GM12878 (cell line): ENCODE measurements around the gene ISG20.

Experiments
- BCL3 ChIP-seq: IDR thresholded peaks from 2 replicates; pipeline ENCODE4 v1.6.1; 2011; ENCODE audit warnings: borderline replicate concordance, low read depth, mild to moderate bottlenecking, moderate library complexity, low read length; ENCODE audit not compliant: insufficient read depth, poor library complexity, severe bottlenecking
- CTCF ChIP-seq, 3 experiments: IDR thresholded peaks in 2 of 3; conservative IDR thresholded peaks in 1 of 3; 2 replicates each; pipeline ENCODE4 v1.5.1; 2011; ENCODE audit warnings: low read depth in 3 of 3, low read length in 3 of 3, mild to moderate bottlenecking in 3 of 3, control low read depth in 2 of 3, moderate library complexity in 2 of 3, inconsistent platforms in 1 of 3, mixed read lengths in 1 of 3; ENCODE audit not compliant: control insufficient read depth in 2 of 3, insufficient read depth in 1 of 3; ENCODE audit errors: extremely low read depth in 1 of 3
- TARDBP ChIP-seq: IDR thresholded peaks from 2 replicates; pipeline ENCODE4 v1.6.1; 2016; ENCODE audit warnings: borderline replicate concordance
- ZNF622 ChIP-seq: fragments of 450-650 bp; IDR thresholded peaks from 2 replicates; pipeline ENCODE4 v1.6.1; 2017; ENCODE audit warnings: mild to moderate bottlenecking, inconsistent platforms

GRCh38 chr15:88623061-88623460 lies 15.8 kb upstream of the ISG20 start:
- TF ChIP-seq ZNF622: no peak
- peak; percentile 78 for TF ChIP-seq BCL3
- TF ChIP-seq TARDBP: no peak
- no peak for TF ChIP-seq CTCF (IDR thresholded peaks at IDR 0.05 in 2 of 3, conservative IDR thresholded peaks at IDR 0.05 in 1 of 3; ENCODE audit: control insufficient read depth in 2 of 3, extremely low read depth in 1 of 3, insufficient read depth in 1 of 3, low read depth in 3 of 3, low read length in 3 of 3)
